SU-DHL-6 (cell line): ENCODE results near the gene MBD3L2B.

Experiments used
- EZH2phosphoT487 ChIP-seq: fragments of 200-600 bp; sonication (generic), shearing (Covaris generic); conservative IDR thresholded peaks from 2 replicates; pipeline ENCODE4 v1.6.1; 2018; ENCODE audit warnings: mild to moderate bottlenecking, antibody characterized with exemption, low read length, moderate library complexity, mixed read lengths
- TF ChIP-seq, protein P1 (sequence below): fragments of 200-600 bp; sonication (generic); IDR thresholded peaks from one replicate; pipeline ENCODE4 v1.5.1; 2017; ENCODE audit warnings: antibody characterized with exemption, mild to moderate bottlenecking, low read length, moderate library complexity; ENCODE audit not compliant: insufficient read depth, poor library complexity, severe bottlenecking

DNA sequence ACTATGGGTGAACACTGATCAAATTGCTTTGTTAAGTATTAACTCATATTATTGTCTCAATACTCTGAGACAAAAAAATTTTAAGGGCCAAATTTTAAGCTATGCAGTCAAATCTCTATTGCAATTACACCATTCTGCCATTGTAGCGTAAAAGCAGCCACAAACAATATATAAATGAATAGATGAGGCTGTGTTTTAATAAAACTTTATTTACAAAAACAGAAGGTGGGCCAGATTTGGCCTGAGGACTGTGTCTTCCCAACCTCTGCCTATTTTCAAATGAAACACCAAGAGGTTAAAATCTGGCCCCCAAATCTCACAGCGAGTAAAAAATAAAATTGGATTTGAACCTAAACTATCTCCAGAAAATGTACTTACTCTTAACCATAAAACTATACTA, 51.7 kb downstream of the MBD3L2B start:
- TF ChIP-seq, protein P1, sequence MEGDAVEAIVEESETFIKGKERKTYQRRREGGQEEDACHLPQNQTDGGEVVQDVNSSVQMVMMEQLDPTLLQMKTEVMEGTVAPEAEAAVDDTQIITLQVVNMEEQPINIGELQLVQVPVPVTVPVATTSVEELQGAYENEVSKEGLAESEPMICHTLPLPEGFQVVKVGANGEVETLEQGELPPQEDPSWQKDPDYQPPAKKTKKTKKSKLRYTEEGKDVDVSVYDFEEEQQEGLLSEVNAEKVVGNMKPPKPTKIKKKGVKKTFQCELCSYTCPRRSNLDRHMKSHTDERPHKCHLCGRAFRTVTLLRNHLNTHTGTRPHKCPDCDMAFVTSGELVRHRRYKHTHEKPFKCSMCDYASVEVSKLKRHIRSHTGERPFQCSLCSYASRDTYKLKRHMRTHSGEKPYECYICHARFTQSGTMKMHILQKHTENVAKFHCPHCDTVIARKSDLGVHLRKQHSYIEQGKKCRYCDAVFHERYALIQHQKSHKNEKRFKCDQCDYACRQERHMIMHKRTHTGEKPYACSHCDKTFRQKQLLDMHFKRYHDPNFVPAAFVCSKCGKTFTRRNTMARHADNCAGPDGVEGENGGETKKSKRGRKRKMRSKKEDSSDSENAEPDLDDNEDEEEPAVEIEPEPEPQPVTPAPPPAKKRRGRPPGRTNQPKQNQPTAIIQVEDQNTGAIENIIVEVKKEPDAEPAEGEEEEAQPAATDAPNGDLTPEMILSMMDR = no peak
- no peak for TF ChIP-seq EZH2phosphoT487
